Measurements from ENCODE around the gene DKKL1. TPM values are rescaled to one million over a fixed set of nuclear protein-coding genes. Genes with fewer than 3 reads are reported as not detected.
"Not testable (repeated sequence)": the region's sequence is repeated elsewhere in the genome, so short reads cannot be mapped to it uniquely, and the experiment has no call there.

Gene DKKL1
- total RNA-seq, 1 experiment from 2014 or later = 1.0 TPM

DNA sequence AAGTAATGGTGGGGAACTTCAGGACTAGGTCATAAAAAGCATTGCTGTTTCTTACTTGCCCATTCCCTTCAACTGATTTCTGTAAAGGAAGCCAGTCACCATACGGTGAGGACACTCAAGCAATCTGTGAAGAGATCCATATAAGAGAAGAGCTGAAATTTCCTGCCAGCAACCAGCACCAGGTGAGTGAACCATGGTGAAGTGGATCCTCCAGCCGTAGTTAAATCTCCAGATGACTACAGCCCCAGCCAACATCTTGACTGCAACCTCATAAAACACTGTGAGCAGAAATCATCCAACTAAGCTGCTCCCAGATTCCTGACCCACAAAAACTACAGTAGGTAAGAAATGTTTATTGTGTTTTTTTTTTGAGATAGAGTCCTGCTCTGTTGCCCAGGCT is 34.9 kb upstream of the DKKL1 start:
- Histone ChIP-seq H3K9me3 (ENCODE audit: control insufficient read depth in 1 of 2, insufficient read depth in 1 of 2, low read depth in 1 of 2, low read length in 2 of 2) (no peaks in the 10 kb centered on the region), H3K9me2 (ENCODE audit: insufficient read depth) (no peaks in the 10 kb centered on the region), H2AFZ (ENCODE audit: low read depth, low read length, poor library complexity, severe bottlenecking) (no peak overlapping the region), H3K79me2 (ENCODE audit: insufficient read depth, low read length) (no peaks in the 10 kb centered on the region), H3K36me3 (ENCODE audit: control insufficient read depth in 1 of 2, insufficient read depth in 2 of 2, low read length in 2 of 2) (peaks cover 0 to 4% of the 10 kb centered on the region in 2 experiments; a peak in 1 of 4 replicates), H3K4me3 (replicated peaks in 1 of 2; ENCODE audit: low read depth in 1 of 2, low read length in 2 of 2) (no peak overlapping the region), H3K4me1 (ENCODE audit: control insufficient read depth in 1 of 2, insufficient read depth in 2 of 2, low read length in 2 of 2) (no peaks in the 10 kb centered on the region), H3K9ac (ENCODE audit: low read length) (no peak overlapping the region), H3K27ac (ENCODE audit: low read depth, low read length) (no peak overlapping the region), H4K20me1 (ENCODE audit: insufficient read depth) (no peaks in the 10 kb centered on the region), H3K4me2 (ENCODE audit: low read length) (no peak overlapping the region), H3K27me3 (ENCODE audit: insufficient read depth, low read length) (no peaks in the 10 kb centered on the region)
- POLR2A ChIA-PET = no interaction called here
- intact Hi-C loops (cut with micrococcal nuclease) = loop anchor here (5.0 kb wide), 1 partner anchor 56 kb away; no protein-coding TSS in a partner anchor
- CTCF ChIA-PET = interaction anchor here (1.4 kb wide), 1 partner anchor 28 kb away, joined by 7 read pairs; no protein-coding TSS in a partner anchor
- RAD21 ChIA-PET (ENCODE audit: low non-redundant PET in 1 of 2, low total read pairs in 2 of 2, uncharacterized antibody in 2 of 2, unreplicated experiment in 2 of 2) = no interaction called here
- no TSS peak for BruUV-seq (replicated peaks)
- ATAC-seq = no peak
- no peak for TF ChIP-seq SRF (IDR thresholded peaks at IDR 0.05; ENCODE audit: low read depth)
- TF ChIP-seq YY1 (IDR thresholded peaks at IDR 0.05; ENCODE audit: extremely low read depth, insufficient replicate concordance, low read depth, low read length) = no peak
- no peak for TF ChIP-seq EGR1 (IDR thresholded peaks at IDR 0.05; ENCODE audit: low read depth)
- TF ChIP-seq, protein P1, sequence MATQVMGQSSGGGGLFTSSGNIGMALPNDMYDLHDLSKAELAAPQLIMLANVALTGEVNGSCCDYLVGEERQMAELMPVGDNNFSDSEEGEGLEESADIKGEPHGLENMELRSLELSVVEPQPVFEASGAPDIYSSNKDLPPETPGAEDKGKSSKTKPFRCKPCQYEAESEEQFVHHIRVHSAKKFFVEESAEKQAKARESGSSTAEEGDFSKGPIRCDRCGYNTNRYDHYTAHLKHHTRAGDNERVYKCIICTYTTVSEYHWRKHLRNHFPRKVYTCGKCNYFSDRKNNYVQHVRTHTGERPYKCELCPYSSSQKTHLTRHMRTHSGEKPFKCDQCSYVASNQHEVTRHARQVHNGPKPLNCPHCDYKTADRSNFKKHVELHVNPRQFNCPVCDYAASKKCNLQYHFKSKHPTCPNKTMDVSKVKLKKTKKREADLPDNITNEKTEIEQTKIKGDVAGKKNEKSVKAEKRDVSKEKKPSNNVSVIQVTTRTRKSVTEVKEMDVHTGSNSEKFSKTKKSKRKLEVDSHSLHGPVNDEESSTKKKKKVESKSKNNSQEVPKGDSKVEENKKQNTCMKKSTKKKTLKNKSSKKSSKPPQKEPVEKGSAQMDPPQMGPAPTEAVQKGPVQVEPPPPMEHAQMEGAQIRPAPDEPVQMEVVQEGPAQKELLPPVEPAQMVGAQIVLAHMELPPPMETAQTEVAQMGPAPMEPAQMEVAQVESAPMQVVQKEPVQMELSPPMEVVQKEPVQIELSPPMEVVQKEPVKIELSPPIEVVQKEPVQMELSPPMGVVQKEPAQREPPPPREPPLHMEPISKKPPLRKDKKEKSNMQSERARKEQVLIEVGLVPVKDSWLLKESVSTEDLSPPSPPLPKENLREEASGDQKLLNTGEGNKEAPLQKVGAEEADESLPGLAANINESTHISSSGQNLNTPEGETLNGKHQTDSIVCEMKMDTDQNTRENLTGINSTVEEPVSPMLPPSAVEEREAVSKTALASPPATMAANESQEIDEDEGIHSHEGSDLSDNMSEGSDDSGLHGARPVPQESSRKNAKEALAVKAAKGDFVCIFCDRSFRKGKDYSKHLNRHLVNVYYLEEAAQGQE (IDR thresholded peaks at IDR 0.05; ENCODE audit: low read depth) = no peak
- no peak for TF ChIP-seq EZH2 (IDR thresholded peaks at IDR 0.05)
- no peak for TF ChIP-seq JUND (IDR thresholded peaks at IDR 0.05)
- TF ChIP-seq FOSL1 (IDR thresholded peaks at IDR 0.05; ENCODE audit: low read depth) = no peak
- DNase-seq (ENCODE audit: low read depth, low spot score) = no peak

DNA sequence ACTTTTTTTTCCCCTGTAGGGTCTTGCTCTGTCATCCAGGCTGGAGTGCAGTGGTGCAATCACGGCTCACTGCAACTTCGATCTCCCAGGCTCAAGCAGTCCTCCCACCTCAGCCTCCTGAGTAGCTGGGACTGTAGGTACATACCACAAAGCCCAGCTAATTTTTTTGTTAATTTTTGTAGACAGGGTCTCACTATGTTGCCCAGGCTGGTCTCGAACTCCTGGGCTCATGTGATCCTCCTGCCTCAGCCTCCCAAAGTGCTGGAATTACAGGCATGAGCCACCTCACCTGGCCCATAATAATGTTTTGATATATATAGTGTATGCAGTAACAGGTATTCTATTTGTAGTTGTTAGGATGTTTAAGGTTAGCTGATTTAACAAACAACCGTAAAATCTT is 32.5 kb upstream of the DKKL1 start:
- DNase-seq (ENCODE audit: low read depth, low spot score); ATAC-seq; H3K79me2 ChIP-seq (ENCODE audit: insufficient read depth, low read length); H3K4me2 ChIP-seq (ENCODE audit: low read length); intact Hi-C loops (cut with micrococcal nuclease); H3K9ac ChIP-seq (ENCODE audit: low read length); BruUV-seq (replicated peaks); CTCF ChIA-PET; H3K27ac ChIP-seq (ENCODE audit: low read depth, low read length); POLR2A ChIA-PET; H3K36me3 ChIP-seq (ENCODE audit: control insufficient read depth in 1 of 2, insufficient read depth in 2 of 2, low read length in 2 of 2); RAD21 ChIA-PET (ENCODE audit: low non-redundant PET in 1 of 2, low total read pairs in 2 of 2, uncharacterized antibody in 2 of 2, unreplicated experiment in 2 of 2); H3K9me2 ChIP-seq (ENCODE audit: insufficient read depth); H3K4me1 ChIP-seq (ENCODE audit: control insufficient read depth in 1 of 2, insufficient read depth in 2 of 2, low read length in 2 of 2); H3K4me3 ChIP-seq (replicated peaks in 1 of 2; ENCODE audit: low read depth in 1 of 2, low read length in 2 of 2); H3K9me3 ChIP-seq (ENCODE audit: control insufficient read depth in 1 of 2, insufficient read depth in 1 of 2, low read depth in 1 of 2, low read length in 2 of 2); H3K27me3 ChIP-seq (ENCODE audit: insufficient read depth, low read length); H2AFZ ChIP-seq (ENCODE audit: low read depth, low read length, poor library complexity, severe bottlenecking); H4K20me1 ChIP-seq (ENCODE audit: insufficient read depth): not testable (repeated sequence)
